ENCODE data around the gene TSPAN18. TPM values are rescaled to one million over a fixed set of nuclear protein-coding genes. Genes with fewer than 3 reads are reported as not detected.

The TSPAN18 gene
- total RNA-seq, 1 experiment from 2014 or later, result 21.3 TPM

DNA sequence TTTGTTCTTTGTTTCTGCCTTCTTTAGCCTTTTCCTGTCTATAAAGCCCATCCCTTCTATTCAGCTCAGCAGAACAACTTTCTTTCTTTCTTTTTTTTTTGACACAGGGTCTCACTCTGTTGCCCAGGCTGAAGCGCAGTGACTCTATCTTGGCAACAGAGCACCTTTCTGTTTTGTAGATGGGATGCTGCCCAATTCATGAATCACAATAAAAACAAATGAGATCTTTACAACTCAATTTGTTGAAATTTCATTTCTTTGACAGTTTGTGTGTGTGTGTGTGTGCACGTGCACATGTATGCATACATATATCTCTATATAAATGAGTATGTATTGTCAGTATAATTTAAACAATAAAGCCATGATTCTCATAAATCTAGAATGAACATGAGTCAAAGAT lies 25.5 kb downstream of the TSPAN18 start:
- no peak for DNase-seq (ENCODE audit: low read depth, low spot score)
- H3K4me1 ChIP-seq (ENCODE audit: control insufficient read depth, insufficient read depth, low read length), result 0 out of 2 replicates have a peak, but pooled peaks cover 2% of the 10 kb centered on the region
- no TSS peak for BruUV-seq (replicated peaks)
- ChIA-PET POLR2A (no interaction called here), CTCF (no interaction called here)
- intact Hi-C loops (cut with micrococcal nuclease; ENCODE audit: unreplicated experiment), result no loop called here
- H3K27me3 ChIP-seq (ENCODE audit: control insufficient read depth, insufficient read depth, low read length), result no peaks in the 10 kb centered on the region
- in situ Hi-C loops (cut with HindIII; ENCODE audit: low pct_unique_long_range_greater_than_20kb, low sequenced_read_pairs), result no loop called here
- H3K36me3 ChIP-seq (ENCODE audit: control insufficient read depth, insufficient read depth, low read length), result no peaks in the 10 kb centered on the region
- no peak overlapping the region for H3K4me3 ChIP-seq (ENCODE audit: low read depth in 2 of 2, low read length in 2 of 2)
- no peak overlapping the region for H3K27ac ChIP-seq (ENCODE audit: low read length)
- ATAC-seq, result no peak
- H3K9me3 ChIP-seq (ENCODE audit: control insufficient read depth, insufficient read depth, low read depth, low read length), result no peaks in the 10 kb centered on the region
- TF ChIP-seq, protein P1, sequence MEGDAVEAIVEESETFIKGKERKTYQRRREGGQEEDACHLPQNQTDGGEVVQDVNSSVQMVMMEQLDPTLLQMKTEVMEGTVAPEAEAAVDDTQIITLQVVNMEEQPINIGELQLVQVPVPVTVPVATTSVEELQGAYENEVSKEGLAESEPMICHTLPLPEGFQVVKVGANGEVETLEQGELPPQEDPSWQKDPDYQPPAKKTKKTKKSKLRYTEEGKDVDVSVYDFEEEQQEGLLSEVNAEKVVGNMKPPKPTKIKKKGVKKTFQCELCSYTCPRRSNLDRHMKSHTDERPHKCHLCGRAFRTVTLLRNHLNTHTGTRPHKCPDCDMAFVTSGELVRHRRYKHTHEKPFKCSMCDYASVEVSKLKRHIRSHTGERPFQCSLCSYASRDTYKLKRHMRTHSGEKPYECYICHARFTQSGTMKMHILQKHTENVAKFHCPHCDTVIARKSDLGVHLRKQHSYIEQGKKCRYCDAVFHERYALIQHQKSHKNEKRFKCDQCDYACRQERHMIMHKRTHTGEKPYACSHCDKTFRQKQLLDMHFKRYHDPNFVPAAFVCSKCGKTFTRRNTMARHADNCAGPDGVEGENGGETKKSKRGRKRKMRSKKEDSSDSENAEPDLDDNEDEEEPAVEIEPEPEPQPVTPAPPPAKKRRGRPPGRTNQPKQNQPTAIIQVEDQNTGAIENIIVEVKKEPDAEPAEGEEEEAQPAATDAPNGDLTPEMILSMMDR (IDR thresholded peaks at IDR 0.05), result no peak
- TF ChIP-seq TCF7L2 (IDR thresholded peaks at IDR 0.05; ENCODE audit: low read depth, low read length), result no peak
- TF ChIP-seq, protein P2, sequence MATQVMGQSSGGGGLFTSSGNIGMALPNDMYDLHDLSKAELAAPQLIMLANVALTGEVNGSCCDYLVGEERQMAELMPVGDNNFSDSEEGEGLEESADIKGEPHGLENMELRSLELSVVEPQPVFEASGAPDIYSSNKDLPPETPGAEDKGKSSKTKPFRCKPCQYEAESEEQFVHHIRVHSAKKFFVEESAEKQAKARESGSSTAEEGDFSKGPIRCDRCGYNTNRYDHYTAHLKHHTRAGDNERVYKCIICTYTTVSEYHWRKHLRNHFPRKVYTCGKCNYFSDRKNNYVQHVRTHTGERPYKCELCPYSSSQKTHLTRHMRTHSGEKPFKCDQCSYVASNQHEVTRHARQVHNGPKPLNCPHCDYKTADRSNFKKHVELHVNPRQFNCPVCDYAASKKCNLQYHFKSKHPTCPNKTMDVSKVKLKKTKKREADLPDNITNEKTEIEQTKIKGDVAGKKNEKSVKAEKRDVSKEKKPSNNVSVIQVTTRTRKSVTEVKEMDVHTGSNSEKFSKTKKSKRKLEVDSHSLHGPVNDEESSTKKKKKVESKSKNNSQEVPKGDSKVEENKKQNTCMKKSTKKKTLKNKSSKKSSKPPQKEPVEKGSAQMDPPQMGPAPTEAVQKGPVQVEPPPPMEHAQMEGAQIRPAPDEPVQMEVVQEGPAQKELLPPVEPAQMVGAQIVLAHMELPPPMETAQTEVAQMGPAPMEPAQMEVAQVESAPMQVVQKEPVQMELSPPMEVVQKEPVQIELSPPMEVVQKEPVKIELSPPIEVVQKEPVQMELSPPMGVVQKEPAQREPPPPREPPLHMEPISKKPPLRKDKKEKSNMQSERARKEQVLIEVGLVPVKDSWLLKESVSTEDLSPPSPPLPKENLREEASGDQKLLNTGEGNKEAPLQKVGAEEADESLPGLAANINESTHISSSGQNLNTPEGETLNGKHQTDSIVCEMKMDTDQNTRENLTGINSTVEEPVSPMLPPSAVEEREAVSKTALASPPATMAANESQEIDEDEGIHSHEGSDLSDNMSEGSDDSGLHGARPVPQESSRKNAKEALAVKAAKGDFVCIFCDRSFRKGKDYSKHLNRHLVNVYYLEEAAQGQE (IDR thresholded peaks at IDR 0.05; ENCODE audit: insufficient read depth in 1 of 2, low read depth in 2 of 2, low read length in 1 of 2), result no peak
- no peak for TF ChIP-seq SIN3A (IDR thresholded peaks at IDR 0.05; ENCODE audit: borderline replicate concordance, insufficient read depth, low read depth, low read length)
- TF ChIP-seq POLR2AphosphoS5 (IDR thresholded peaks at IDR 0.05; ENCODE audit: low read depth, low read length), result no peak

DNA sequence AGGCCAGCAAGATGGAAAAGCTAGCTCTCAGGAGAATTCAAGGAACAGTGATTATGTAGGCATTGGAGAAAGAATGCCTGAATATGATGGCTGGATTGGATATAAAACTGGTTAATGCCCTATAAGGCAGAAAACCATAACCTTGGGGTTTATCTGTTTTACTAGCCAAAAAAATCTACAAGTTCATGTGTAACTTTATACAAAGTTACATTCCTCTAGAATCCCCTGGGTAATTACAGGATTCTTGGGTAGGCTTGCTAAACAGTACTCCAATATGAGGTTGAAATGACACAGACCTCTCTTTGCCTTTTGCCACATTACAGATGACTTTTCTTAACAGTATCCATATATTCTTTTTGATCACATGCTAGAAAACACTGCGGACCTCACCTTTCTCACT lies 26.0 kb downstream of the TSPAN18 start:
- ChIA-PET POLR2A (no interaction called here), CTCF (no interaction called here)
- no TSS peak for BruUV-seq (replicated peaks)
- H3K27me3 ChIP-seq (ENCODE audit: control insufficient read depth, insufficient read depth, low read length), result no peaks in the 10 kb centered on the region
- TF ChIP-seq TCF7L2 (IDR thresholded peaks at IDR 0.05; ENCODE audit: low read depth, low read length) (no peak), POLR2AphosphoS5 (IDR thresholded peaks at IDR 0.05; ENCODE audit: low read depth, low read length) (no peak), SIN3A (IDR thresholded peaks at IDR 0.05; ENCODE audit: borderline replicate concordance, insufficient read depth, low read depth, low read length) (no peak)
- TF ChIP-seq, protein P1 (IDR thresholded peaks at IDR 0.05), result no peak
- TF ChIP-seq, protein P2 (IDR thresholded peaks at IDR 0.05; ENCODE audit: insufficient read depth in 1 of 2, low read depth in 2 of 2, low read length in 1 of 2), result no peak
- no peaks in the 10 kb centered on the region for H3K9me3 ChIP-seq (ENCODE audit: control insufficient read depth, insufficient read depth, low read depth, low read length)
- H3K4me3 ChIP-seq (ENCODE audit: low read depth in 2 of 2, low read length in 2 of 2), result no peak overlapping the region
- no peak overlapping the region for H3K27ac ChIP-seq (ENCODE audit: low read length)
- ATAC-seq (no peak), DNase-seq (ENCODE audit: low read depth, low spot score) (no peak)
- 0 out of 2 replicates have a peak, but pooled peaks cover 2% of the 10 kb centered on the region for H3K4me1 ChIP-seq (ENCODE audit: control insufficient read depth, insufficient read depth, low read length)
- intact Hi-C loops (cut with micrococcal nuclease; ENCODE audit: unreplicated experiment), result no loop called here
- in situ Hi-C loops (cut with HindIII; ENCODE audit: low pct_unique_long_range_greater_than_20kb, low sequenced_read_pairs), result no loop called here
- H3K36me3 ChIP-seq (ENCODE audit: control insufficient read depth, insufficient read depth, low read length), result no peaks in the 10 kb centered on the region

Data from Panc1 (cell line).